HUES48 (cell line): ENCODE measurements around the gene MKS1.

Experiments used
- H3K27ac ChIP-seq: one replicate; pipeline ENCODE4 v1.7.0; 2013; ENCODE audit warnings: low read depth, low read length, inconsistent platforms
- H3K27me3 ChIP-seq: 2 replicates; pipeline ENCODE4 v1.6.1; 2013; ENCODE audit warnings: mild to moderate bottlenecking, low read length; ENCODE audit not compliant: control insufficient read depth, insufficient read depth
- H3K36me3 ChIP-seq: 2 replicates; pipeline ENCODE4 v1.6.1; 2013; ENCODE audit warnings: low read length; ENCODE audit not compliant: control insufficient read depth, insufficient read depth
- H3K4me1 ChIP-seq: 2 replicates; pipeline ENCODE4 v1.6.1; 2013; ENCODE audit warnings: mild to moderate bottlenecking, low read length; ENCODE audit not compliant: control insufficient read depth, insufficient read depth
- H3K4me3 ChIP-seq: 2 replicates; pipeline ENCODE4 v1.5.1; 2013; ENCODE audit warnings: mild to moderate bottlenecking, low read depth, low read length
- H3K9ac ChIP-seq: 2 replicates; pipeline ENCODE4 v1.6.1; 2013; ENCODE audit warnings: mild to moderate bottlenecking, low read depth, low read length, moderate library complexity
- H3K9me3 ChIP-seq: 2 replicates; pipeline ENCODE4 v1.6.1; 2013; ENCODE audit warnings: low read length; ENCODE audit not compliant: control insufficient read depth, insufficient read depth

Gene MKS1

DNA sequence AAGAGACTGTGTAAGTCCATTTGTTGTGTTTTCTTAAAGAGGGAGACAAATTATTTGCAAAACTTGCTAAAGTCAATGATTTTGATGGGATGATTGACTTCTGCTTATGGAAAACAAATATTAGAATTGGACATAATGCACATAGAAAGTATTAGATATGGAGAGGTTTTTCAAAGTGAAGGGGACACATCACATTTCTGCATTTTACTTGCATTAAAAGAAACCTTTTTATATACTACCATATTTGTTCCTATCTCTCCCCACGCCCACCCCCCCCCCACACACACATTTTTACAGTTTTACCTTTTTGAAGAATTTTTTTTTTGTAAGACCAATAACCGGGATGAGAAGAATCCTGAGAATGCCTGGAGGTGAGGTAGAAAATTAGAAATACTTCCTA lies 60.9 kb downstream of the MKS1 start:
- Histone ChIP-seq H3K4me3 (no peak overlapping the region), H3K9ac (no peak overlapping the region), H3K27ac (no peak overlapping the region), H3K36me3 (no peaks in the 10 kb centered on the region), H3K9me3 (no peaks in the 10 kb centered on the region), H3K27me3 (peaks cover 54% of the 10 kb centered on the region), H3K4me1 (no peaks in the 10 kb centered on the region)

DNA sequence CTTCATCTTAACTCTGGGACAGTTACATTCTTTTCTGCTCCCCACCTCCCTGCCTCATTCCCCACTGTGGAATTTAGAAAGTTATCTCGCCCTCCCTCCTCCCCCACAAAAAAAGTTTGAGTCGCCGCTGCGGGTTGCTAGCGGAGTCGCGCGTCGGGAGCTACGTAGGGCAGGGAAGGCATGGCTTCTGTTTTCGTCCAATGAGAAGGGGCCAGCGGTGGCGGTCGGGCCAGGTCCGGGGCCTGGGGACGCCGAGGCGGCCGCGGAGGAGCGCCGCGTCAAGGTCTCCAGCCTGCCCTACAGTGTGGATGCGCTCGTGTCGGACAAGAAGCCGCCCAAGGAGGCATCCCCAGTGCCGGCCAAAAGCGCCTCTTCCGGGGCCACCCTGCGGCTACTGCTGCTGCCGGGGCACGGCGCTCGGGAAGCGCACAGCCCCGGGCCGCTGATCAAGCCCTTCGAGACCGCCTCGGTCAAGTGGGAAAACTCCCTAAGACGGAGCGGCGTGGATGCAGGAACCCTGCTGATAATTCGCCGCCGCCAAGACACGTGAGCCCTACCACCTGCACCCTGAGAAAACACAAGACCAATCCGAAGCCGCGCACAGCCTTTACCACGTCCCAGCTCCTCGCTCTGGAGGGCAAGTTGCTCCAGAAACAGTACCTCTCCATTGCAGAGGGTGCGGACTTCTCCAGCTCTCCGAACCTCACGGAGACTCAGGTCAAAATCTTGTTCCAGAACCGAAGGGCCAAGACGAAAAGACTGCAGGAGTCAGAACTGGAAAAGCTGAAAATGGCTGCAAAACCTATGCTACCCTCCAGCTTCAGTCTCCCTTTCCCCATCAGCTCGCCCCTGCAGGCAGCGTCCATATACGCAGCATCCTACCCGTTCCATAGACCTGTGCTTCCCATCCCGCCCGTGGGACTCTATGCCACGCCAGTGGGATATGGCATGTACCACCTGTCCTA lies 61.9 kb downstream of the MKS1 start:
- no peaks in the 10 kb centered on the region for H3K9me3 ChIP-seq
- peak overlapping the region; percentile 77 for H3K4me3 ChIP-seq
- no peaks in the 10 kb centered on the region for H3K36me3 ChIP-seq
- H3K27ac ChIP-seq: no peak overlapping the region
- H3K9ac ChIP-seq: peak overlapping the region; percentile 50; the same call in 1 of the 2 replicates
- H3K4me1 ChIP-seq: no peaks in the 10 kb centered on the region
- peaks cover 54% of the 10 kb centered on the region for H3K27me3 ChIP-seq
